Mesendoderm (in vitro differentiated cells): ENCODE data around the gene UBAC2.

Source experiments
- DNase-seq: peaks from one replicate; pipeline ENCODE4 v3.0.0; 2013
- H2AK5ac ChIP-seq: 2 replicates; pipeline ENCODE4 v1.6.1; 2013; ENCODE audit warnings: low read length, inconsistent platforms
- H2BK120ac ChIP-seq: 2 replicates; pipeline ENCODE4 v1.6.1; 2013; ENCODE audit warnings: low read depth, mild to moderate bottlenecking, low read length, moderate library complexity, mixed read lengths
- H2BK15ac ChIP-seq: replicated peaks from 2 replicates; pipeline ENCODE4 v1.6.1; 2013; ENCODE audit warnings: low read depth, mild to moderate bottlenecking, moderate library complexity
- H2BK5ac ChIP-seq: 2 replicates; pipeline ENCODE4 v1.6.1; 2013; ENCODE audit warnings: low read length, inconsistent platforms
- H3K18ac ChIP-seq: 2 replicates; pipeline ENCODE4 v1.6.1; 2013; ENCODE audit warnings: mild to moderate bottlenecking, low read length, mixed read lengths
- H3K23ac ChIP-seq: one replicate; pipeline ENCODE4 v1.6.1; 2013; ENCODE audit warnings: low read length
- H3K27ac ChIP-seq: 2 replicates; pipeline ENCODE4 v1.5.1; 2013; ENCODE audit warnings: low read depth, mild to moderate bottlenecking, inconsistent platforms, low read length, moderate library complexity
- H3K27me3 ChIP-seq: 2 replicates; pipeline ENCODE4 v1.6.1; 2013; ENCODE audit warnings: low read length, control low read depth, mild to moderate bottlenecking, inconsistent platforms; ENCODE audit not compliant: insufficient read depth, poor library complexity
- H3K36me3 ChIP-seq: 2 replicates; pipeline ENCODE4 v1.6.1; 2013; ENCODE audit warnings: low read length, inconsistent platforms; ENCODE audit not compliant: control insufficient read depth, insufficient read depth
- H3K4ac ChIP-seq: one replicate; pipeline ENCODE4 v1.6.1; 2013; ENCODE audit warnings: low read depth, mild to moderate bottlenecking, low read length, moderate library complexity
- H3K4me1 ChIP-seq: 2 replicates; pipeline ENCODE4 v1.6.1; 2013; ENCODE audit warnings: low read depth, low read length, inconsistent platforms; ENCODE audit not compliant: control insufficient read depth
- H3K4me2 ChIP-seq: 2 replicates; pipeline ENCODE4 v1.6.1; 2013; ENCODE audit warnings: low read length
- H3K4me3 ChIP-seq: 2 replicates; pipeline ENCODE4 v1.5.1; 2013; ENCODE audit warnings: mild to moderate bottlenecking, low read length
- H3K56ac ChIP-seq: one replicate; pipeline ENCODE4 v1.6.1; 2013; ENCODE audit warnings: low read length
- H3K79me1 ChIP-seq: 2 replicates; pipeline ENCODE4 v1.6.1; 2013; ENCODE audit warnings: low read length, inconsistent platforms
- H3K79me2 ChIP-seq: 2 replicates; pipeline ENCODE4 v1.6.1; 2013; ENCODE audit warnings: mild to moderate bottlenecking, low read length; ENCODE audit not compliant: control insufficient read depth, insufficient read depth
- H3K9ac ChIP-seq: 2 replicates; pipeline ENCODE4 v1.6.1; 2013; ENCODE audit warnings: low read length, inconsistent platforms
- H4K5ac ChIP-seq: one replicate; pipeline ENCODE4 v1.6.1; 2013; ENCODE audit warnings: low read length
- H4K8ac ChIP-seq: one replicate; pipeline ENCODE4 v1.6.1; 2013; ENCODE audit warnings: low read depth, mild to moderate bottlenecking, control low read depth, low read length, moderate library complexity
- WGBS: extraction: QIAGEN DNeasy Blood & Tissue Kit; methylation state at CpG from one replicate; pipeline ENCODE4 v1.1.7; 2013; ENCODE audit warnings: low lambda C conversion rate, missing lambda C conversion rate; ENCODE audit not compliant: insufficient coverage; ENCODE audit errors: extremely low coverage; 5-methylcytosine and 5-hydroxymethylcytosine counted together

The UBAC2 gene

DNA sequence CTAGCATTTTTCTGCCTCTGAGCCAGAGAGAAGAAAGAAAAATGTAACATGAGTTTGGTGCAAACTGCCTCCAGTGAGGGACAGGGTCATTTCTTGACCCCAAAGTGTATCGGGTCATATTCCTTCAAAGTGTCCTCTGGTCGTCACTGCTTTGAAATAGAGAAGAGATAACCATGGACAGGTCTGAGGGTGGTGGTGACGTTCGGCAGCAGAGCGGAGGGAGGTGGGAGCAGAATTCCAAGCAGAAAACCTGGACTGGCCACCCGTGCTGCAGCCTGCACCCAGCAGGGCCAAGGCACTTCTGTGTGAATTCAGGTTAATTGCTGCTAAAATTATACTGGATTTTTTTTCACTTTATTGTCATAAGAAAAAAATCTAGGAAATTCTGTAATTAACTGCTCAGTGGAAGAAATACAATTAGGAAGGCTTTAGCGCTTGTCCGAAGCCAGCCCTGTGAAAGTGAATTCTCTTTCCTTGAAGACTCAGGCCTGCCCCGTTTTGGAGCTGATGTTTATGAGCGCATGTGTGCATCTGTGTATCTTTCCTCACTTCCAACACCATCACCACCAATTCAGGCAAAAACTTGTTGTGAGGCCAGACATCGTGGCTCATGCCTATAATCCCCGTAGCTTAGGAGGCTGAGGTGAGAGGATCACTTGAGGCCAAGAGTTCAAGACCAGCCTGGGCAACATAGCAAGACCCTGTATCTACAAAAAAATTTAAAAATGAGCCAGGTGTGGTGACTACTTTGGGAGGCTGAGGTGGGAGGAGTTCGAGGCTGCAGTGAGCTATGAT lies 37.9 kb upstream of the UBAC2 start:
- Histone ChIP-seq H3K9ac (no peak overlapping the region), H3K18ac (no peak overlapping the region), H3K4me1 (no peaks in the 10 kb centered on the region), H2BK5ac (no peak overlapping the region), H2BK120ac (no peak overlapping the region), H2BK15ac (no peak overlapping the region), H3K79me1 (no peaks in the 10 kb centered on the region), H4K8ac (no peak overlapping the region), H3K23ac (no peak overlapping the region), H3K4me3 (no peak overlapping the region), H4K5ac (no peak overlapping the region), H3K79me2 (no peaks in the 10 kb centered on the region), H3K56ac (no peak overlapping the region), H3K4ac (no peak overlapping the region), H3K27ac (no peak overlapping the region), H3K4me2 (no peak overlapping the region), H3K36me3 (no peaks in the 10 kb centered on the region), H3K27me3 (no peaks in the 10 kb centered on the region), H2AK5ac (no peak overlapping the region)
- DNase-seq = no peak
- WGBS = no CpG with 5 or more reads among the region's 13 CpGs

GRCh38 chr13:99164226-99164625 lies 36.4 kb upstream of the UBAC2 start:
- Histone ChIP-seq H3K79me1 (no peaks in the 10 kb centered on the region), H3K23ac (no peak overlapping the region), H3K4ac (no peak overlapping the region), H3K56ac (no peak overlapping the region), H3K18ac (no peak overlapping the region), H2BK120ac (no peak overlapping the region), H2BK5ac (no peak overlapping the region), H3K79me2 (no peaks in the 10 kb centered on the region), H3K9ac (no peak overlapping the region), H3K4me1 (no peaks in the 10 kb centered on the region), H3K27me3 (no peaks in the 10 kb centered on the region), H2AK5ac (no peak overlapping the region), H3K4me2 (no peak overlapping the region), H3K36me3 (no peaks in the 10 kb centered on the region), H4K8ac (no peak overlapping the region), H4K5ac (no peak overlapping the region), H3K27ac (no peak overlapping the region), H2BK15ac (no peak overlapping the region), H3K4me3 (no peak overlapping the region)
- DNase-seq = no peak
- no CpG with 5 or more reads among the region's 5 CpGs for WGBS

GRCh38 chr13:99165753-99166587 lies 34.7 kb upstream of the UBAC2 start:
- H4K8ac ChIP-seq = no peak overlapping the region
- H4K5ac ChIP-seq = no peak overlapping the region
- H2BK15ac ChIP-seq = no peak overlapping the region
- no peak overlapping the region for H3K56ac ChIP-seq
- H2AK5ac ChIP-seq = no peak overlapping the region
- no peaks in the 10 kb centered on the region for H3K79me1 ChIP-seq
- DNase-seq = no peak
- H3K4me2 ChIP-seq = no peak overlapping the region
- H3K4me1 ChIP-seq = no peaks in the 10 kb centered on the region
- H2BK5ac ChIP-seq = no peak overlapping the region
- H3K27ac ChIP-seq = no peak overlapping the region
- H3K27me3 ChIP-seq = no peaks in the 10 kb centered on the region
- no peak overlapping the region for H3K9ac ChIP-seq
- no peak overlapping the region for H2BK120ac ChIP-seq
- H3K36me3 ChIP-seq = no peaks in the 10 kb centered on the region
- H3K4me3 ChIP-seq = no peak overlapping the region
- no peak overlapping the region for H3K4ac ChIP-seq
- no CpG with 5 or more reads among the region's 5 CpGs for WGBS
- H3K79me2 ChIP-seq = no peaks in the 10 kb centered on the region
- no peak overlapping the region for H3K23ac ChIP-seq
- no peak overlapping the region for H3K18ac ChIP-seq

GRCh38 chr13:99172951-99173350 lies 27.7 kb upstream of the UBAC2 start:
- no peak overlapping the region for H3K4me3 ChIP-seq
- no peaks in the 10 kb centered on the region for H3K27me3 ChIP-seq
- no peak overlapping the region for H2BK5ac ChIP-seq
- no peak for DNase-seq
- H3K36me3 ChIP-seq = no peaks in the 10 kb centered on the region
- H3K27ac ChIP-seq = no peak overlapping the region
- no peak overlapping the region for H2BK120ac ChIP-seq
- no peak overlapping the region for H3K9ac ChIP-seq
- no peak overlapping the region for H3K4ac ChIP-seq
- H2AK5ac ChIP-seq = no peak overlapping the region
- no peak overlapping the region for H3K23ac ChIP-seq
- H4K5ac ChIP-seq = no peak overlapping the region
- H2BK15ac ChIP-seq = no peak overlapping the region
- H3K4me2 ChIP-seq = no peak overlapping the region
- no peaks in the 10 kb centered on the region for H3K4me1 ChIP-seq
- no peaks in the 10 kb centered on the region for H3K79me2 ChIP-seq
- H3K79me1 ChIP-seq = no peaks in the 10 kb centered on the region
- no peak overlapping the region for H3K18ac ChIP-seq
- WGBS = no CpG with 5 or more reads among the region's 18 CpGs
- no peak overlapping the region for H4K8ac ChIP-seq
- no peak overlapping the region for H3K56ac ChIP-seq

- H2BK5ac ChIP-seq = no peak overlapping the region
- no peak overlapping the region for H3K56ac ChIP-seq
- DNase-seq = no peak
- H3K79me1 ChIP-seq = no peaks in the 10 kb centered on the region
- no peak overlapping the region for H3K4me2 ChIP-seq
- WGBS = no CpG with 5 or more reads among the region's 3 CpGs
- no peaks in the 10 kb centered on the region for H3K27me3 ChIP-seq
- H3K79me2 ChIP-seq = no peaks in the 10 kb centered on the region
- no peak overlapping the region for H2BK120ac ChIP-seq
- H2AK5ac ChIP-seq = no peak overlapping the region
- no peak overlapping the region for H3K27ac ChIP-seq
- H3K18ac ChIP-seq = no peak overlapping the region
- H4K8ac ChIP-seq = no peak overlapping the region
- no peak overlapping the region for H4K5ac ChIP-seq
- H3K36me3 ChIP-seq = no peaks in the 10 kb centered on the region
- no peak overlapping the region for H2BK15ac ChIP-seq
- no peaks in the 10 kb centered on the region for H3K4me1 ChIP-seq
- no peak overlapping the region for H3K23ac ChIP-seq
- H3K4ac ChIP-seq = no peak overlapping the region
- no peak overlapping the region for H3K9ac ChIP-seq
- no peak overlapping the region for H3K4me3 ChIP-seq
Measured at GRCh38 chr13:99173606-99174005, 27.0 kb upstream of the UBAC2 start.
